Umbilical cord (tissue), 2 donors: ENCODE results near the gene CHD2. TPM values are rescaled to one million over a fixed set of nuclear protein-coding genes. Genes with fewer than 3 reads are reported as not detected.

Experiments used
- DNase-seq: peaks from one replicate; pipeline ENCODE4 v3.0.0-alpha.2; 2015; ENCODE audit warnings: low spot score
- total RNA-seq: library from RNA; depleted of rRNA; stranded (reverse); fragments of >200 nt; gene quantifications from one replicate; pipeline ENCODE4 v1.2.3, GENCODE V29; 2014; ENCODE audit warnings: low replicate concordance; ENCODE audit not compliant: insufficient read depth

CHD2 gene
- total RNA-seq, 1 donor from 2014 or later: 140 TPM

DNA sequence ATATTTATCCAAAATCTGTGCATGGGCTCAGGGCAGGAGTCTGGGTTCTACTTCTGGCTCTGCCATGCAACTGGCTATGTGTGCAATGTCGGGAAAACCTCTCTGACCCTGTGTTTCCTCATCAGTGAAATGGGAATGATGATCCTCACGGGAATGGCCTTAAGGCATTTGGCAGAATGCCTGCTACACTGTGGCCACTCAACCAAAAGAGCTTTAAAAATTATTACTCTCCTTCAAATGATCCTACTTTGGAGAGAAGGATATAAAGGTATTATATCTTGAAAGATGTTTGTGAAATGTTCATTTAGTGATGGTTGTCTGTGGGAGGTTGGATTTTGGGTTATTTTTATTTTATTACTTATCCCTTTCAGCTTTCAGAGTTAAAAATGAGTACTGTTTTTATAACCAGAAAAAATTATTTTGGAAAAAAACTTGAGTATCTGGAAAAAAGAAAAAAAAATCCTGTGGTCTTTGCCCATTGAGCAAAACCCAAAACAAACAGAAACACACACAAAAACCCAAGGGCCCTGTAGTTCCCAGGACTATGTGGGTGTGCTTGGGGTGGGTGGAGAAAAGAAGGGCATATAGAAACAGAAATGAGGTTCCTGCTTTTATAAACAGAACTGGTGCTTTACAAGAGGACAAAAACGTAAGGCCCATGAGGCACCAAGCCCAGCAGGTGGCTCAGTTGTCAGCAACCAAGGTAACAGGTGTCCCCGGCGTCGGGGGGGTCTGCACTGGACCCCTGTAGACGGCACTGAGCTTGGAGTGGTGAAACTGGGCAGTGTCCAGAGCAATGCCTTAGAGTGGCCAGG lies 166.9 kb downstream of the CHD2 start:
- no peak for DNase-seq

DNA sequence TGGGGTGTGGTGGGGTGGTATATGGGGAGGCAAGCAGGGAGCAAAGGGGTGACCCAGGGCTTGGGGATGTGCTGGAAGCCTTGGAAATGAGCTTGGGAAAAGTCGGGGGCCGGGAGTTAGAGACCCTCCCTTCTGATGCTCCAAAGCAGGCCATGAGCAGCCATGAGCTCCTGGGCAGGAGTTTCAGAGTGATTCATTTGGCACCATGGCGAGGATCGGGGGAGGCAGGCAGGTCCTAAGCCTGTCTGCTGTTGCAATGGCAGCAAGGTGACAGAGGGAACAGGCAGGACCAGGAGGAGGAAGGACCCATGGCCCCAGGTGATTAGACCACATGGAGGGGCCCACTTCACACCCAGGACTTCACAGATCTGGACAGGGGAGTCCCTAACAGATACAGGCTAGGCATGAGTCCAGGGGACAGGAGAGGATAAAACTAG lies 167.5 kb downstream of the CHD2 start:
- no peak for DNase-seq

DNA sequence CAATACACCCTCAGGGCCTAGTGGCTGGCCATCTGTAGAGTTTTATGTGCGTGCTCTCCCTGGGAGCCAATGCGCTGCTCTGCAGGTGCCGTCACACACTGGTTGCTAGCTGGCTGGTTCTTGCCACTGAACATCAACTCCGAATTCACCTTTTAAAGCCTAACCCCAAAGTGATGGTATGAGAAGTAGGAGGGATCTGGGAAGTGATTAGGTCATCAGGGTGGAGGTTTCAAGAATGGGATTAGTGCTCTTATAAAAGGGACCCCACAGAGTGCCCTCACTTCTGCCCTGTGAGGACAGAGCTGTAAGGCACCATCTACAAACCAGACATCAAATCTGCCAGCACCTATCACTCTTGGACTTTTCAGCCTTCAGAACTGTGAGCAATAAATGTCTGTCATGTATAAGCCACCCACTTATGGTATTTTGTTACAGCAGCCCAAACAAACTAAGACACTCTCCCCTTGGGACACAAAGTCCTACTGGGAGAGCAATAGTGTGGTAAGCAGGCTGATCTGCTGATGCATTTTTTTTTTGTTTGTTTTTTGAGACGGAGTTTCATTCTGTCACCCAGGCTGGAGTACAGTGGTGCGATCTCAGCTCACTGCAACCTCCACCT lies 168.6 kb downstream of the CHD2 start:
- DNase-seq: no peak

DNA sequence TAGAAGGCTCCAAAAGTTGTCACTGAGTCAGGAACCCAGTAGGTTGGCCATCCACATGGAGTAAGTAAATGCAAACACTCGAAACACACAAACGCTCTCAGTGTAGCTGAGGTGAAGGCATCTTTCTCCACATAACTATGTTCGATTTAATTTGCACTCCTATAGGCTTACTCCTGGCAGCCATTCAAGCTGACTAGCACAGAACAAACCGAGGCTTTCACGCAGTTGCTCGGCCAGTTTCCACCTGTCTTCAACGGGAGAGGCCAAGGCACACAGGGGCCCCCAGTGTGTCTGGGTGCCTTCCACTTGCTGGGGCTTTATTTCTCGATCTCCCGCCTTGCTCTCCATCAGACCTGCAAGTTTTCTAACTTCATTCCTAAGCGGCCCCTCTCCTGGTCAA lies 170.0 kb downstream of the CHD2 start:
- no peak for DNase-seq

DNA sequence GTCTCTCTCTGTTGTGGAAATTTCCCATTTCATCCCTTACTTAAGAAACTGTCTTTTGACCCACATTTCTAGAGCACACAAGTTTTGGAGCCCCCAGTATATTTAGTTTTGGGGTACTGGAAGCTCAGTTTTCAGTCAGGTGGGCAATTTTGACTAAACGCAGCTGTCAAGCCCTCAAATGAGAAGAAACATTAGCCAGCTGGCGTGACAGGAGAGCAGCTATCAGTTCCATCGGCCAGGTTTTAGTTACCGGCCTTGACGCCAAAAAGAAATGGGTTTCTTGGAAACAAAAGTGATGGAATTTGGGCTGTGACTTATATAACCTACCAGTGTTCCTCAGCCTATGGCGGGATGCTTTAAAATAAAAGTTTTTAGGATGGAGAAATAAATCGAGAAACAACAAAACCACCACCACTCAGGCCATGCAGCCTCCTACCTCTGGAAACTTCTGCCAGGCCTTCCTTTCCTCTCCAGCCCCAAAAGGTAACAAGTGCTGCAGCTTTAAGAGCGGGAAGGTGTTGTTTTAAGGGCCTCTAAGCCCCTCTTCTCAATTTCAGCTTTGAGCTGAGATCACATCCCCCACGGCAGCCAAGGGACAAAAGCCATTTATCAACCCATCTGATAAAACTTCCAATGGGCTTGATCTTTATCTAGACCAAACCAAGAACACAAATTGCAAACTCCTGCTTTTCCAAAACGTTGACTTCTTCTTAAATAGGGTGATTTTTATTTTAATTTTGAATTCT lies 170.6 kb downstream of the CHD2 start:
- no peak for DNase-seq

DNA sequence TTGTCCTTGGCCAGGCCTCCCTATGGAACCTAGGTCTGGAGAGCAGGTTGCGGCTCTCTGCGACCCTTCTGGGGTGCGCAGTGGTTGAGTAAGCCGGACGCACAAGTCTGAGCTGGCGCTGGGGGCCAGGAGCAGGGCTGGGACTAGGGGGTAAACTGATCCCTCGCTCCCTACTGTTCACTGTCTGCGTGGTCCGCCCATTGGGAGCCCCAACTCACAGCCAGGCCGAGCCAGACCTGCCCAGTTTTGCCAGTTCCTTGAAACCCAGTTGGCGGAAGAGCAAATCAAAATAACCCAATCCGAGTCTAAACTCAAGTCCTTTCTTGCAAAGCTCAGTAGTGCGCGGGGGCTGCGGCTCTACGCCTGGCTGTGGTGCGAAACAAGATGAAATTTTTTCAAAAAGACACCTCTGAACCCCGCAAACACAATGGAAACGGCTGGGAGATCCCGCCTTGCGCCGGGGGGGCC lies 171.4 kb downstream of the CHD2 start:
- DNase-seq: peak; percentile 11

DNA sequence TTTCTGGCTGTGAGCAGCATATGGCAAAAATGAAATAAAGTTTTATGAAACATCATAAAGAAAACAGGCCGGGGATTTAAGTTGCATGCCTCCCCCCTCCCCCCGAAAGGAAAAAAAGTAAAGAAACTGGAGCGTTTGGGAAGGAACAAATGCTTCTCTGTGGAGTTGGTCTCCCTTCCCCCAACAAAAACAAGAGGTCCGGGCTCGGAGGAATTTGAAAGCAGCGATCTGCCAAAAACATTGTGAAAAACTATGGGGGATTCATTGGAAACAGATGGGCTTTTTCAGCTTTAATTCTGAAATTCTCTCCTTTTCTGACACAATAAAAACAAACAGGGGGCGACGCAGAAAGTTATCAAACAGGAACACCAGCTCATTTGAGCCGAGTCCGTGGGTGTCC lies 171.9 kb downstream of the CHD2 start:
- peak; percentile 52 for DNase-seq

DNA sequence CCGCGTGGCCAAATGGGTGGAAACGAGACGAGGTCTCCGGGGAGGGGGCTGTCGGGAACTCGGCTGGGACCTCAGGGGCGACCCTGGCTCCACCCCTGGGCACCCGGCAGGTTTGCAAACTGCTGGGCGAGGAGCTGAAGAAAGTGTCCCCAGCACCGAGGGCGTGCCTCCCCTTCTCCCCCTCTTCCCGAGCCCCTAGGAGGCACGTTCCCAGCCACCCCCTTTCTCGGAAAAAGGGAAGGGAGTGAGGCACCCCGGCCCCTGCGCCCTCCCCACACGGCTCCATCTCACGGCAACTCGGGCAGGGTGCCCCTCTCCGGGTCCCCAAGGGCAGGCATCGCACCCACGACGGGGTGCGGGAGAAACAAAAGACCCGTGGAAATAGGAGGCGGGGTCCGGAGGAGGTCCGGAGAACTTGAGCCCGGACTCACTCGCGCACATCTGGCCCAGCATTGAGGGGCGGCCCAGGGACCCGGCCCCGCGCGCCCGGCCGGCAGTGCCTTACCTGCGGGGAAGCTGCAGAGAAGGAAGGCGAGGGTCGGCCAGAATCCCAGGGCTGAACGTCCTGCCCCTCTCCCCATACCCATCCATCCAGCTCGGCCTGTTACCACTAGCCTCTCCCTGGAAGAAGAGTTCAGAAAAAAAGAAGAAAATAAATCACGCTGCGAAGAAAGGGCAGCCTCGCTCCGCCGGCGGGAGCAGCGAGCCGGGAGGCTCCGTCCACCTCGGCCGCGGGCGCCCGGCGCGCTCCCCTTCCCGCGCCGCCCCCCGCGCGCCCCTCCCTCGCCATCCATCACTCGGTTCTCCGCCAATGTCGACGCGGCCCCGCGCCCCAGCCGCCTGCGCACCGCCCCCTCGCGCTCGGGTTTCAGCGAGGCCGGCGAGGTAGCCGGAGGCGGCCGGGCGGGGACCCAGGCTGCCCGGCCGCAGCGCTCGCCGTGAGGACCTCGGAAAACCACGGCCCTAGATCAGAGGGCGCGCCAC lies 172.6 kb downstream of the CHD2 start:
- peak; percentile 86 for DNase-seq

DNA sequence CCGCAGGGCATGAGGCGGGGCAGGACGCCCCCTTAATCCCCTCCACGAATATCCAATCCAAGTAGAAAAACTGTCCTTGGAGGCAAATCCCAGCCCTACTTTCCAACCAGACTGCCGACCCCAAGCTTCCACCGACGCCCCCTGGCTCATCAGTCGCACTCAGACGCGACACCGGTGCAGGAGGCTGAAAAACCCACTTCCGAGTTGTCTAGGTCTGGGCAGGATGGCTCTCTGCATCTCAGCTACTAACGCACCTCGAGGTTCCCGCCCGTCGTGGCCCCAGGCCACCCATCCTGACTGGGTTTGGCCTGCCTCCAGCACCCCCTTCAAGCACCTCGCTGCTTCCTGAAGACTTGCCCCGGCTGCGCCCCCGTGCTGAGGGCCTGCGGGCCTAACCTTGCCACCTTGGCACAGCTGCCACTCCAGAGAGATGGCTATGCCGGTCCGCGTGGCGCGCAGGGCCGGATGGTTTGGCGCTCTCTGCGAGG lies 173.4 kb downstream of the CHD2 start:
- DNase-seq: peak; percentile 5

DNA sequence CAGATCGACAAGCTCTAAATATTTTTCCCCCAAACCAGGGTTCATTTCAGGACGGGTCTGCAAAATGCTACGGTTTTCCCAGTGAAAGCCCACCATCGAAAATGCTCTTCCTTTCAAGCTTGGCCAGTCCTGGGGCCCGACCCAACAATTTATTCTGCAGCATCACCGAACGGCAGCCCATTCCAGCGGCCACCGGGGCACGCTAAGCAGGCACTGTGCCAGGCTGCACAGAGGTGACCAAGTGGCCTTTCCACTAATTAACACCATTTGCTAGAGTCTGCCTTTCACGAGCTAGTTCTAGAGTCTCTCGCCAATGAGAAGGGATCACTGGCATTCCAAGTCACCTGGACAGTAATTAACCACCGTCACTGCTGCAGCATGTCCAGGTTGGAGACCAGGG lies 174.5 kb downstream of the CHD2 start:
- DNase-seq: no peak

DNA sequence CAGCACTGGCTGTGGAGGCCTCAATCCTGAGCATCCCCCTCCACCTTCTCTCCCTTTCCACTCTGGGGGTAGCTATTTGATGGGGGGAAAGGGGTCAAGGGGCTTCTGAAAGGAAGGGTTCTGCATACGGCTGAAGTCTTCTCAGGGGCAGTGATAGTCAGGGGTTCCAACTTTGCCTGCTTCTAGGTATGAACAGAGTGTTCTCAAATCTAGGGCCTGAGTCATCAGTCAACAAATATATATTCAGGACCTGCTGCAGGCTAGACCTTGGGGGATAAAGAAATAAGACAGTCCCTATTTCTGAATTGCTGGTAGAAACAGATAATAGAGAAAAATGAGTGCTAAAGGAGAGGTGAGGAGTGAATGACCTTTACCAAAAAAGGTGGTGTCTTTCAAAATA lies 176.1 kb downstream of the CHD2 start:
- DNase-seq: no peak

DNA sequence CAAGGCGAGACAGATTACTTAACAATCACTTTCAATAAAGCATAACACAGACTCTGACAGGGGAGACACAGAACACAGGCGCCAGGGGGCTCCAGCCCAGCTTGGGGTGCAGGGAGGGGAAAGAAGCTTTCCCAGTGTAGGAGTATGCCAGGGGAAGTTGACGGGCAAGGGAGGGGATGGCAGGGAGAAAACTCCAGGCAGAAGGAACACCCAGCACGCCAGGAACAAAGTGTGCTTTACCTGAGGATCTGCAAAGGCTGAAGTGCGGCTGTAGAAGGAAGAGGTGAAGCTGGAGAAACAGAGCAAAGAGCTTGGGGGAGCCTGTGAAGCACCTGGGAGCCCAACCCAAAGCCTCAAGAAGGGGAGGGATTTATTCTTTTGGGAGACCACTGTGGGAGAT lies 176.8 kb downstream of the CHD2 start:
- no peak for DNase-seq

Other genes starting within 250 kb of the CHD2 start
- gene FAM174B, start 244.5 kb upstream of the CHD2 start, total RNA-seq: 4.8 TPM
- gene RGMA, start 188.9 kb downstream of the CHD2 start, total RNA-seq: 0.48 TPM